HFF-Myc (cell line): Measurements from ENCODE around the gene KRT37.

Experiments used
- DNase-seq: peaks from one replicate; pipeline ENCODE4 v3.0.0-alpha.2; 2011; ENCODE audit warnings: low read depth; ENCODE audit errors: extremely low read depth
- H3K4me3 ChIP-seq: replicated peaks from 2 replicates; pipeline ENCODE4 v1.5.1; 2011; ENCODE audit warnings: low read depth, mild to moderate bottlenecking, control low read depth, low read length
- TF ChIP-seq, protein P1 (sequence below): IDR thresholded peaks from 2 replicates; pipeline ENCODE4 v1.5.1; 2012; ENCODE audit warnings: mild to moderate bottlenecking, low read depth, low read length, control low read depth; ENCODE audit errors: missing control alignments

The KRT37 gene

GRCh38 chr17:41418116-41418860 lies 6.1 kb downstream of the KRT37 start:
- TF ChIP-seq, protein P1, sequence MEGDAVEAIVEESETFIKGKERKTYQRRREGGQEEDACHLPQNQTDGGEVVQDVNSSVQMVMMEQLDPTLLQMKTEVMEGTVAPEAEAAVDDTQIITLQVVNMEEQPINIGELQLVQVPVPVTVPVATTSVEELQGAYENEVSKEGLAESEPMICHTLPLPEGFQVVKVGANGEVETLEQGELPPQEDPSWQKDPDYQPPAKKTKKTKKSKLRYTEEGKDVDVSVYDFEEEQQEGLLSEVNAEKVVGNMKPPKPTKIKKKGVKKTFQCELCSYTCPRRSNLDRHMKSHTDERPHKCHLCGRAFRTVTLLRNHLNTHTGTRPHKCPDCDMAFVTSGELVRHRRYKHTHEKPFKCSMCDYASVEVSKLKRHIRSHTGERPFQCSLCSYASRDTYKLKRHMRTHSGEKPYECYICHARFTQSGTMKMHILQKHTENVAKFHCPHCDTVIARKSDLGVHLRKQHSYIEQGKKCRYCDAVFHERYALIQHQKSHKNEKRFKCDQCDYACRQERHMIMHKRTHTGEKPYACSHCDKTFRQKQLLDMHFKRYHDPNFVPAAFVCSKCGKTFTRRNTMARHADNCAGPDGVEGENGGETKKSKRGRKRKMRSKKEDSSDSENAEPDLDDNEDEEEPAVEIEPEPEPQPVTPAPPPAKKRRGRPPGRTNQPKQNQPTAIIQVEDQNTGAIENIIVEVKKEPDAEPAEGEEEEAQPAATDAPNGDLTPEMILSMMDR: no peak
- DNase-seq: no peak
- H3K4me3 ChIP-seq: no peak overlapping the region

DNA sequence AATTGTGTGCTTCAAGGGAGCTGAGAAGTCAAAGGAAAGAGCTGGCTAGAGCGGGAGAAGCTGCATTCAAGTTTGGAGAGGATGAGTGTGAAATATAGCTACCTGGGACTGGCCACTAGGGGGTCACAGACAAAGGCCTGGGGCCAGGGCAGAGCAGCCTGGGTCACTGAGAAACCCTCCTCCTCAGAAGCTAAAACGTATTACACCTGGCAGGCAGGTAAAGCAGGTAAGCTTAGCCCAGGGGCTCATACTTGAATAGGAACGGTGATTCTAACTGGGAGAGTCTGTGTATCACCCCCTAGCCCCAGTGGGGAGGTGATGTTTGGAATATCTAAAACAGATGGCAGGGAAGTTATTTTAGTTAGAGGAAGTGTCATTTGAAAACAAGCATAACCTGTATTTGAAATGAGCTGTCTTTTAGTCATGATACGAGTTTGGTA lies 6.8 kb downstream of the KRT37 start:
- TF ChIP-seq, protein P1: peak; percentile 54
- H3K4me3 ChIP-seq: no peak overlapping the region
- DNase-seq: no peak

DNA sequence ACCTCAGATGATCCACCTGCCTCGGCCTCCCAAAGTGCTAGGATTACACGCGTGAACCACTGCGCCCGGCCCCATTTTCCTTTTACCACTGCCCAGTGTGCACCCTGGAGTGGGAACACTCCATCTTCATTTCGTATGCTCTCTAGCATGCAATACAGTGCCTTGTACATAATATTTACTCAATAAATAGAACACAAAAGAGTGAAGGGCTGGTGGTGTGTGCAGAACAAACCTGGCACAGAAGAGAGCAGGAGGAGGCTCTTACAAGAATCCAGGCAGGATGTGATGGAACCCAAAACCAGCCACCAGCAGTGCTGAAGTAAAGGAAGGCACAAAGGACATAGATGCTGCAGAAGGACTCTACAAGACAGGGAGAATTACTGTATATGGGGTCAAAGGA lies 7.3 kb downstream of the KRT37 start:
- H3K4me3 ChIP-seq: no peak overlapping the region
- DNase-seq: no peak
- TF ChIP-seq, protein P1: no peak

DNA sequence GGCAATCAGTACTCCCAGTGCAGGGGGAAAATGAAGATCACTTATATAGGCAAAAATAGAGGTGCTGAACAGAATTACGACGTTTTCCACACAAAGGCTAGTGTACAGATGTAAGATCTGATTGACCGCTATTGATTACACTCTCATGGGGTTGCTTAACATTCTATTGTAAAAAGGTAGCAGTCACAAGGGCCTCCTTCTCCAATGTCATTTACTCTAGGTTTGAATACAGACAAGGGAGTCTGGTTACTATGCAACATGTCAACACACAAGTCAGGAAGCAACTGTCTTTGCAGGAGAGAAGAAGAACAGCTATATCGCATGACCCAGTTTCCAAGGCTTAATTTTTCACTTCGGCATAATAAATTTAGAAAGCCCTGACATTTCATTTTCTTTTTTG lies 7.9 kb downstream of the KRT37 start:
- H3K4me3 ChIP-seq: no peak overlapping the region
- TF ChIP-seq, protein P1: no peak
- no peak for DNase-seq

DNA sequence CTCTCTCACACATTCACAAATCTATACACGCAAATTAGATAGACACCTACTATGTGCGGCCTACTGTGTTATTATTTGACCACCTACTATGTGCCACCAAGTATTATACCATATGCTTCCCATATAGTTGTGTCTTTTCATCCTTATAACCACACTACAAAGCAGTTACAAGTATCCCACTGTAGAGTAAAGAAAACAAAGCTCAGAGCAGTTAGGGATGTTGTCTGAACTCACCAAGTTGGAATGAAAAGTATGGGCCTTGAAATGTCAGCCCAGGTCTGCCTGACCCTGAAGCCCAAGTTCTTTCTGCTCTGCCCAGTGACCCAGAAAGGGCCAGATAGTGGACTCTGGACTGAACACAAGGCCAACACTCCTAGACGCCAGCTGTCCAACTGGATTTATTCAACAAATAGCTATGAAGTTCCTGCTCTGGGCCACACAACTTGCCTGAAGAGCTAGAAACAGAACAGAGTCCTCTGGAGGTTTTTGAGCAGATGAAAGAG lies 8.5 kb downstream of the KRT37 start:
- TF ChIP-seq, protein P1: no peak
- DNase-seq: no peak
- H3K4me3 ChIP-seq: no peak overlapping the region

DNA sequence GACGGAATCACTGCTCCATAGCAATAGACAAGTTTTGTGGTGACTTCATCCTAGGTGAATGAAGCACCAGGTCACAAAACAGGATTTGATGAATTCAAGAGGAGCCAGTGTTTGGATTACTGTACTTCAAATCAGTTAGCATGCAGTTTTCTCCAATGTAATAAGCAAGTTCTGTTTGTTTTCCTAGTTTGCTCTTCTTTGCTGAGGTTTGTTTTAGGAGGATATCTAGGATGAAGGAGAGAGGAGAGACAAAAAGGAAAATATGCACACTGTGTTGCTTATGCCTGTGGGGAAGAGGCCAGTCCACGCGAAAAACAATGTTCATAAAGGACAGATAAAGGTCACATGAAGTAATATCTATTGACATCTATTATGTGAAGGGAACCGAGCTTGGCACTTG lies 9.0 kb downstream of the KRT37 start:
- DNase-seq: no peak
- TF ChIP-seq, protein P1: no peak
- H3K4me3 ChIP-seq: no peak overlapping the region
